ENCODE measurements around the gene DDX31. TPM values are rescaled to one million over a fixed set of nuclear protein-coding genes. Genes with fewer than 3 reads are reported as not detected.

The DDX31 gene
- total and polyA plus RNA-seq, 2 experiments from 2014 or later = 7.3 to 13.1 TPM

DNA sequence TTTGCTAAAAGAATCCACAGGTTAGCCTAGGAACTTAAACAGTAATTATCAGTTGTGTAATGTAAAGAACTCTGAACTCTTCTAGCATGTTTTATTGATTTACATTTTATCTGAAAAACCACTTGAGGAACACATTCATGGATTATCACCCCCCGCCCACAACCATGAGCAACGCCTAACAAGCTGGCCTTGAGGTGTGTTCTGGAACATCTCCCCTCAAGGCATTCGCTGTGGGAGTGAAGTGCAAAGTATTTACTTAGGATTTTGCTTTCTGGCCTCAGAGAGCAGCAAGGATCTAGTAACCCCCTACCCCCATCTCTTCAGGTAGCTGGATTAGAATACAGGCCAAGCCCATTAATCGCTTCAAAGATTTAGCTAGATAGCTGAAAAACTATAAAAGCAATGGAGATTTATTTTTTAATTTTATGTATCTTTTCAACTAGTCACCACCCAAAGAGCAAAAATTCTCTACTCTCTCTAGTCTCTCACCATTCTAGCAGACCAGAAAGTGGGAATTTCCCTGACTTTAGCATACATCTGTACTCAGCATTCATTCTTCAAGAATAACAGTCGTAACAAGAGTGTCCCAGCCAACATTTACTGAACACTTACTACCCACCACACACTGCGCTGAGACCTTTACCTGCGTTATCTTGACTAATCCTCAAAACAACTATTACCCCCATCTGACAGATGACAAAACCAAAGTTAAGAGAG is 37.2 kb downstream of the DDX31 start:
- H3K36me3 ChIP-seq (replicated peaks; ENCODE audit: insufficient read depth, low read depth) = no peaks in the 10 kb centered on the region
- no peak overlapping the region for H3K4me2 ChIP-seq
- 73% methylated on average over 7 of the region's 7 CpGs for WGBS (ENCODE audit: low lambda C conversion rate, missing lambda C conversion rate)

GRCh38 chr9:132631685-132632084 is 38.1 kb downstream of the DDX31 start:
- H3K36me3 ChIP-seq (replicated peaks; ENCODE audit: insufficient read depth, low read depth) = no peaks in the 10 kb centered on the region
- no peak for DNase-seq (ENCODE audit: low spot score)
- TF ChIP-seq, protein P1, sequence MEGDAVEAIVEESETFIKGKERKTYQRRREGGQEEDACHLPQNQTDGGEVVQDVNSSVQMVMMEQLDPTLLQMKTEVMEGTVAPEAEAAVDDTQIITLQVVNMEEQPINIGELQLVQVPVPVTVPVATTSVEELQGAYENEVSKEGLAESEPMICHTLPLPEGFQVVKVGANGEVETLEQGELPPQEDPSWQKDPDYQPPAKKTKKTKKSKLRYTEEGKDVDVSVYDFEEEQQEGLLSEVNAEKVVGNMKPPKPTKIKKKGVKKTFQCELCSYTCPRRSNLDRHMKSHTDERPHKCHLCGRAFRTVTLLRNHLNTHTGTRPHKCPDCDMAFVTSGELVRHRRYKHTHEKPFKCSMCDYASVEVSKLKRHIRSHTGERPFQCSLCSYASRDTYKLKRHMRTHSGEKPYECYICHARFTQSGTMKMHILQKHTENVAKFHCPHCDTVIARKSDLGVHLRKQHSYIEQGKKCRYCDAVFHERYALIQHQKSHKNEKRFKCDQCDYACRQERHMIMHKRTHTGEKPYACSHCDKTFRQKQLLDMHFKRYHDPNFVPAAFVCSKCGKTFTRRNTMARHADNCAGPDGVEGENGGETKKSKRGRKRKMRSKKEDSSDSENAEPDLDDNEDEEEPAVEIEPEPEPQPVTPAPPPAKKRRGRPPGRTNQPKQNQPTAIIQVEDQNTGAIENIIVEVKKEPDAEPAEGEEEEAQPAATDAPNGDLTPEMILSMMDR (IDR thresholded peaks at IDR 0.05; ENCODE audit: poor library complexity) = no peak
- TF ChIP-seq EZH2phosphoT487 (IDR thresholded peaks at IDR 0.05; ENCODE audit: low read depth, severe bottlenecking, unreplicated experiment) = no peak
- no peak for TF ChIP-seq EZH2 (IDR thresholded peaks at IDR 0.05; ENCODE audit: borderline replicate concordance)
- H3K4me2 ChIP-seq = no peak overlapping the region
- no peaks in the 10 kb centered on the region for H4K20me1 ChIP-seq (ENCODE audit: insufficient read depth, poor library complexity, severe bottlenecking)
- H2AFZ ChIP-seq = no peak overlapping the region
- 83% methylated on average over 7 of the region's 7 CpGs for WGBS (ENCODE audit: low lambda C conversion rate, missing lambda C conversion rate)
- H3K9me2 ChIP-seq (replicated peaks; ENCODE audit: insufficient read depth) = no peaks in the 10 kb centered on the region
- no peaks in the 10 kb centered on the region for H3K4me1 ChIP-seq (ENCODE audit: insufficient read depth)
- no peaks in the 10 kb centered on the region for H3K27me3 ChIP-seq
- H3K79me2 ChIP-seq = no peaks in the 10 kb centered on the region
- no peak overlapping the region for H3K4me3 ChIP-seq
- H3K27ac ChIP-seq = no peak overlapping the region
- H3K9me3 ChIP-seq (ENCODE audit: low read depth) = no peaks in the 10 kb centered on the region

More for the DNA sequence above, 37.2 kb downstream of the DDX31 start:
- no peak overlapping the region for H3K4me3 ChIP-seq
- H3K4me1 ChIP-seq (ENCODE audit: insufficient read depth) = no peaks in the 10 kb centered on the region
- no peaks in the 10 kb centered on the region for H3K79me2 ChIP-seq
- TF ChIP-seq EZH2 (IDR thresholded peaks at IDR 0.05; ENCODE audit: borderline replicate concordance) (no peak), EZH2phosphoT487 (IDR thresholded peaks at IDR 0.05; ENCODE audit: low read depth, severe bottlenecking, unreplicated experiment) (no peak)
- TF ChIP-seq, protein P1 (IDR thresholded peaks at IDR 0.05; ENCODE audit: poor library complexity) = no peak
- no peaks in the 10 kb centered on the region for H3K27me3 ChIP-seq
- no peak overlapping the region for H3K27ac ChIP-seq
- no peak for DNase-seq (ENCODE audit: low spot score)
- no peaks in the 10 kb centered on the region for H4K20me1 ChIP-seq (ENCODE audit: insufficient read depth, poor library complexity, severe bottlenecking)
- no peaks in the 10 kb centered on the region for H3K9me2 ChIP-seq (replicated peaks; ENCODE audit: insufficient read depth)
- no peak overlapping the region for H2AFZ ChIP-seq
- H3K9me3 ChIP-seq (ENCODE audit: low read depth) = no peaks in the 10 kb centered on the region

GRCh38 chr9:132631280-132631679 is 38.5 kb downstream of the DDX31 start:
- TF ChIP-seq, protein P1 (IDR thresholded peaks at IDR 0.05; ENCODE audit: poor library complexity) = no peak
- TF ChIP-seq EZH2 (IDR thresholded peaks at IDR 0.05; ENCODE audit: borderline replicate concordance) (no peak), EZH2phosphoT487 (IDR thresholded peaks at IDR 0.05; ENCODE audit: low read depth, severe bottlenecking, unreplicated experiment) (no peak)
- WGBS (ENCODE audit: low lambda C conversion rate, missing lambda C conversion rate) = 86% methylated on average over 5 of the region's 5 CpGs
- Histone ChIP-seq H3K27me3 (no peaks in the 10 kb centered on the region), H4K20me1 (ENCODE audit: insufficient read depth, poor library complexity, severe bottlenecking) (no peaks in the 10 kb centered on the region), H3K79me2 (no peaks in the 10 kb centered on the region), H3K9me2 (replicated peaks; ENCODE audit: insufficient read depth) (no peaks in the 10 kb centered on the region), H3K27ac (no peak overlapping the region), H3K9me3 (ENCODE audit: low read depth) (no peaks in the 10 kb centered on the region), H3K4me2 (no peak overlapping the region), H2AFZ (no peak overlapping the region), H3K4me3 (no peak overlapping the region), H3K36me3 (replicated peaks; ENCODE audit: insufficient read depth, low read depth) (no peaks in the 10 kb centered on the region), H3K4me1 (ENCODE audit: insufficient read depth) (no peaks in the 10 kb centered on the region)
- DNase-seq (ENCODE audit: low spot score) = no peak

Measured in hepatocyte (in vitro differentiated cells).